ENCODE results near the gene SS18L1. TPM values are rescaled to one million over a fixed set of nuclear protein-coding genes. Genes with fewer than 3 reads are reported as not detected.

The SS18L1 gene
- total and polyA plus RNA-seq, 10 of the 15 experiments (the other 5 are each of a cell fraction or from before 2014, with no cell fraction given), result 1.8 to 20.0 (median 6.6) TPM

DNA sequence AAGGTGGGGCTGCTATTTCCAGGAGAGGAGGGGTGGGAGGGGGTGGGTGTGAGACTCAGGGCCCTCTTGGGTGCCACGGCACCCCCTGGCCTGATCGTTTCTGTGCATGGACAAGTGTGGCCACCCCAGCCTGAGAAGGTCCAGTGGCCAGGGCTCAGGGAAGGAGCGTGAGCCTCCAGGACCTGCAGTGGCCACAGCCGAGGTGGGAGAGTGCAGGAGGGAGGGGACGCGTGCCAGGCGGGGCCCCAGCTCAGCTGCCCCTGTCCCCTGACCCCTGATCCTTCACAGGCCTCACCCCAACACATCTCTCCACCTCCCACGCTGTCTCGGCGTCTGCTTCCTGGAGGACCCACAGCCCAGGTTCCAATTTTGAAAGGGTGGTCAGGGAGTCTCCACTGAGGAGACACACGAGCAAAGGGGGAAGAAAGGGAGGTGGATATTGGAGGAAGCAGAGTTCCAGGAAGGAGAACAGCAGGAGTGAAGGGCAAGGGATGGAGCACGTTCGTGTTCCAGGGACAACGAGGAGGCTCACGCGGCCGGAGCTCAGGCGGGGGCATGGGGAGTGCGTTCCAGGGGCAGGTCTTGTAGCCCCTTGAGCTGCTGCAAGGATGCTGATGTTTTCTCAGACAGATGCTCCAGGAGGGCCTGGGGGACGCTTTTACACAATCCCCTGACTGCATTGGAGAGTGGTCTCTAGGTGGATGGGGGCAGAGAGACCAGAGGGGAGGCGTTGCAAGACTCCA is 80.7 kb downstream of the SS18L1 start (continued):
- no peak for TF ChIP-seq BMI1 (IDR thresholded peaks at IDR 0.05; ENCODE audit: borderline replicate concordance)
- TF ChIP-seq, protein P1, sequence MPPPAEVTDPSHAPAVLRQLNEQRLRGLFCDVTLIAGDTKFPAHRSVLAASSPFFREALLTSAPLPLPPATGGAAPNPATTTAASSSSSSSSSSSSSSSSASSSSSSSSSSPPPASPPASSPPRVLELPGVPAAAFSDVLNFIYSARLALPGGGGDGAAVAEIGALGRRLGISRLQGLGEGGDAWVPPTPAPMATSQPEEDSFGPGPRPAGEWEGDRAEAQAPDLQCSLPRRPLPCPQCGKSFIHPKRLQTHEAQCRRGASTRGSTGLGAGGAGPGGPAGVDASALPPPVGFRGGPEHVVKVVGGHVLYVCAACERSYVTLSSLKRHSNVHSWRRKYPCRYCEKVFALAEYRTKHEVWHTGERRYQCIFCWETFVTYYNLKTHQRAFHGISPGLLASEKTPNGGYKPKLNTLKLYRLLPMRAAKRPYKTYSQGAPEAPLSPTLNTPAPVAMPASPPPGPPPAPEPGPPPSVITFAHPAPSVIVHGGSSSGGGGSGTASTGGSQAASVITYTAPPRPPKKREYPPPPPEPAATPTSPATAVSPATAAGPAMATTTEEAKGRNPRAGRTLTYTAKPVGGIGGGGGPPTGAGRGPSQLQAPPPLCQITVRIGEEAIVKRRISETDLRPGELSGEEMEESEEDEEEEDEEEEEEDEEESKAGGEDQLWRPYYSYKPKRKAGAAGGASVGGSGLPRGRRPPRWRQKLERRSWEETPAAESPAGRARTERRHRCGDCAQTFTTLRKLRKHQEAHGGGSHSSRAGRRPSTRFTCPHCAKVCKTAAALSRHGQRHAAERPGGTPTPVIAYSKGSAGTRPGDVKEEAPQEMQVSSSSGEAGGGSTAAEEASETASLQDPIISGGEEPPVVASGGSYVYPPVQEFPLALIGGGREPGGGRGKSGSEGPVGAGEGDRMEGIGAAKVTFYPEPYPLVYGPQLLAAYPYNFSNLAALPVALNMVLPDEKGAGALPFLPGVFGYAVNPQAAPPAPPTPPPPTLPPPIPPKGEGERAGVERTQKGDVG (CRISPR knock-in tag; IDR thresholded peaks at IDR 0.05), result no peak

DNA sequence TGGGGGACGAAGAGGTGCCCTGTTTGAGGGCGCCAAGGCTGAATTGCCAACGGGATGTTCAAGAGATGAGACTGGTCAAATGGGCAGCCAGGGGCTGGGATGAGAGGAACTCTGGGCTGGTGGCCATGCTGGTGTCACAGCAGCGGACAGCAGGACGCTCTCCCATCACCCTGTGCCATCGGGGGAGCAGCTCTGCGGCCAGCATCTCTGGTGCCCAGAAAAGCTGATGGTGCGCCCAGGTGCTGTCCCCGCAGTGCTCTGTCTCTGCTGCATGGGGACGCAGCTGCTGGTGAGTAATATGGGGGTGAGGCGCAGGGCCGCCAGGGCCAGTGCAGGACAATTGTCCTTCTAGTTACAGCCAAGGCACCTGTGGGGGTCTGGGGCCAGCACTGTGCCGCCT is 81.5 kb downstream of the SS18L1 start:
- H3K4me3 ChIP-seq, result no peak overlapping the region
- H3K27me3 ChIP-seq (replicated peaks in 1 of 2; ENCODE audit: control insufficient read depth in 2 of 2, insufficient read depth in 2 of 2, low read length in 1 of 2), result peaks cover 1 to 7% of the 10 kb centered on the region in 2 experiments; a peak in 3 of 4 replicates
- no peak overlapping the region for H3K9ac ChIP-seq (ENCODE audit: control insufficient read depth, insufficient read depth, low read length)
- H2AFZ ChIP-seq (ENCODE audit: control insufficient read depth, low read depth, low read length), result no peak overlapping the region
- H4K20me1 ChIP-seq (ENCODE audit: control insufficient read depth, insufficient read depth), result no peaks in the 10 kb centered on the region; the same call in 1 of the 2 replicates
- ATAC-seq (no peak), FAIRE-seq (no peak), DNase-seq (ENCODE audit: low read depth, low spot score) (no peak)
- CTCF ChIA-PET, result no interaction called here
- intact Hi-C loops (cut with micrococcal nuclease; ENCODE audit: unreplicated experiment), result no loop called here
- BruUV-seq (replicated peaks), result no TSS peak
- H3K4me2 ChIP-seq (ENCODE audit: control insufficient read depth, insufficient read depth), result no peak overlapping the region
- H3K27ac ChIP-seq (ENCODE audit: control insufficient read depth, insufficient read depth), result no peak overlapping the region
- RAD21 ChIA-PET (ENCODE audit: unreplicated experiment), result no interaction called here
- in situ Hi-C loops (cut with MboI), result no loop called here
- 41% methylated on average over 13 of the region's 13 CpGs for WGBS (ENCODE audit: insufficient coverage, insufficient replicate concordance, low lambda C conversion rate, missing lambda C conversion rate)
- no peaks in the 10 kb centered on the region for H3K9me3 ChIP-seq (replicated peaks; ENCODE audit: control insufficient read depth, insufficient read depth, low read length)
- SMC1A ChIA-PET (ENCODE audit: uncharacterized antibody, unreplicated experiment), result no interaction called here
- H3K4me1 ChIP-seq (ENCODE audit: control insufficient read depth, insufficient read depth, low read length), result no peaks in the 10 kb centered on the region
- no peaks in the 10 kb centered on the region for H3K79me2 ChIP-seq (ENCODE audit: control insufficient read depth, insufficient read depth, low read length)
- POLR2A ChIA-PET, result no interaction called here
- H3K36me3 ChIP-seq (ENCODE audit: control insufficient read depth in 2 of 2, insufficient read depth in 2 of 2, low read length in 1 of 2), result no peaks in the 10 kb centered on the region
- TF ChIP-seq, protein P2, sequence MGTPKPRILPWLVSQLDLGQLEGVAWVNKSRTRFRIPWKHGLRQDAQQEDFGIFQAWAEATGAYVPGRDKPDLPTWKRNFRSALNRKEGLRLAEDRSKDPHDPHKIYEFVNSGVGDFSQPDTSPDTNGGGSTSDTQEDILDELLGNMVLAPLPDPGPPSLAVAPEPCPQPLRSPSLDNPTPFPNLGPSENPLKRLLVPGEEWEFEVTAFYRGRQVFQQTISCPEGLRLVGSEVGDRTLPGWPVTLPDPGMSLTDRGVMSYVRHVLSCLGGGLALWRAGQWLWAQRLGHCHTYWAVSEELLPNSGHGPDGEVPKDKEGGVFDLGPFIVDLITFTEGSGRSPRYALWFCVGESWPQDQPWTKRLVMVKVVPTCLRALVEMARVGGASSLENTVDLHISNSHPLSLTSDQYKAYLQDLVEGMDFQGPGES (IDR thresholded peaks at IDR 0.05), result no peak
- no peak for TF ChIP-seq RELA (IDR thresholded peaks at IDR 0.05; ENCODE audit: borderline replicate concordance, partially characterized antibody)
- TF ChIP-seq, protein P3, sequence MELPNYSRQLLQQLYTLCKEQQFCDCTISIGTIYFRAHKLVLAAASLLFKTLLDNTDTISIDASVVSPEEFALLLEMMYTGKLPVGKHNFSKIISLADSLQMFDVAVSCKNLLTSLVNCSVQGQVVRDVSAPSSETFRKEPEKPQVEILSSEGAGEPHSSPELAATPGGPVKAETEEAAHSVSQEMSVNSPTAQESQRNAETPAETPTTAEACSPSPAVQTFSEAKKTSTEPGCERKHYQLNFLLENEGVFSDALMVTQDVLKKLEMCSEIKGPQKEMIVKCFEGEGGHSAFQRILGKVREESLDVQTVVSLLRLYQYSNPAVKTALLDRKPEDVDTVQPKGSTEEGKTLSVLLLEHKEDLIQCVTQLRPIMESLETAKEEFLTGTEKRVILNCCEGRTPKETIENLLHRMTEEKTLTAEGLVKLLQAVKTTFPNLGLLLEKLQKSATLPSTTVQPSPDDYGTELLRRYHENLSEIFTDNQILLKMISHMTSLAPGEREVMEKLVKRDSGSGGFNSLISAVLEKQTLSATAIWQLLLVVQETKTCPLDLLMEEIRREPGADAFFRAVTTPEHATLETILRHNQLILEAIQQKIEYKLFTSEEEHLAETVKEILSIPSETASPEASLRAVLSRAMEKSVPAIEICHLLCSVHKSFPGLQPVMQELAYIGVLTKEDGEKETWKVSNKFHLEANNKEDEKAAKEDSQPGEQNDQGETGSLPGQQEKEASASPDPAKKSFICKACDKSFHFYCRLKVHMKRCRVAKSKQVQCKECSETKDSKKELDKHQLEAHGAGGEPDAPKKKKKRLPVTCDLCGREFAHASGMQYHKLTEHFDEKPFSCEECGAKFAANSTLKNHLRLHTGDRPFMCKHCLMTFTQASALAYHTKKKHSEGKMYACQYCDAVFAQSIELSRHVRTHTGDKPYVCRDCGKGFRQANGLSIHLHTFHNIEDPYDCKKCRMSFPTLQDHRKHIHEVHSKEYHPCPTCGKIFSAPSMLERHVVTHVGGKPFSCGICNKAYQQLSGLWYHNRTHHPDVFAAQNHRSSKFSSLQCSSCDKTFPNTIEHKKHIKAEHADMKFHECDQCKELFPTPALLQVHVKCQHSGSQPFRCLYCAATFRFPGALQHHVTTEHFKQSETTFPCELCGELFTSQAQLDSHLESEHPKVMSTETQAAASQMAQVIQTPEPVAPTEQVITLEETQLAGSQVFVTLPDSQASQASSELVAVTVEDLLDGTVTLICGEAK (IDR thresholded peaks at IDR 0.05; ENCODE audit: borderline replicate concordance), result no peak
- TF ChIP-seq MYC (IDR thresholded peaks at IDR 0.05; ENCODE audit: insufficient read depth, insufficient read length, insufficient replicate concordance, low read length, severe bottlenecking), result no peak
- no peak for TF ChIP-seq BHLHE40 (IDR thresholded peaks at IDR 0.05; ENCODE audit: borderline replicate concordance in 1 of 2, low read depth in 2 of 2, low read length in 1 of 2)
- TF ChIP-seq JUND (IDR thresholded peaks at IDR 0.05; ENCODE audit: low read depth, low read length), result no peak
- no peak for TF ChIP-seq CBX3 (IDR thresholded peaks at IDR 0.05; ENCODE audit: borderline replicate concordance, low read depth)
- TF ChIP-seq BMI1 (IDR thresholded peaks at IDR 0.05; ENCODE audit: borderline replicate concordance), result no peak
- TF ChIP-seq MXI1 (IDR thresholded peaks at IDR 0.05; ENCODE audit: low read depth, low read length), result no peak
